ENCODE measurements around the gene GRK3.

Gene GRK3

GRCh38 chr22:25545672-25546071 lies 18.8 kb upstream of the GRK3 start:
- Histone ChIP-seq H3K4me3 (ENCODE audit: low read depth, low read length) (no peak overlapping the region), H4K8ac (ENCODE audit: low read depth, low read length) (no peak overlapping the region), H3K79me2 (ENCODE audit: control insufficient read depth, insufficient read depth, low read length, poor library complexity) (no peaks in the 10 kb centered on the region), H3K4me1 (ENCODE audit: control insufficient read depth in 1 of 2, insufficient read depth in 2 of 2, low read length in 2 of 2) (peaks cover 10 to 18% of the 10 kb centered on the region in 2 experiments), H3K27ac (ENCODE audit: low read depth, low read length) (no peak overlapping the region), H4K91ac (ENCODE audit: low read depth, low read length) (no peak overlapping the region), H4K12ac (ENCODE audit: low read depth, low read length) (no peak overlapping the region), H3K18ac (ENCODE audit: low read length) (no peak overlapping the region), H2BK120ac (ENCODE audit: insufficient read depth, low read length, poor library complexity) (no peak overlapping the region), H3K9me3 (ENCODE audit: insufficient read depth, low read depth, low read length) (no peaks in the 10 kb centered on the region), H3K14ac (ENCODE audit: low read length) (no peak overlapping the region), H2BK5ac (ENCODE audit: low read depth, low read length, poor library complexity) (no peak overlapping the region), H3K27me3 (ENCODE audit: insufficient read depth, low read length) (no peaks in the 10 kb centered on the region), H2AK5ac (ENCODE audit: low read length) (no peak overlapping the region), H3K23ac (ENCODE audit: low read length) (no peak overlapping the region), H3K9ac (ENCODE audit: low read length) (no peak overlapping the region), H3K4ac (ENCODE audit: low read depth, low read length) (no peak overlapping the region), H3K36me3 (ENCODE audit: control insufficient read depth in 1 of 2, insufficient read depth in 2 of 2, low read length in 2 of 2) (no peaks in the 10 kb centered on the region), H2AFZ (ENCODE audit: insufficient read depth, low read length, poor library complexity) (no peak overlapping the region), H3K79me1 (ENCODE audit: low read length) (no peaks in the 10 kb centered on the region), H2BK12ac (ENCODE audit: low read length) (no peak overlapping the region), H3K4me2 (ENCODE audit: low read length) (no peak overlapping the region)
- no CpG with 5 or more reads among the region's 10 CpGs for WGBS (ENCODE audit: extremely low coverage, insufficient coverage, insufficient read length)
- DNase-seq: no peak

- H4K12ac ChIP-seq (ENCODE audit: low read depth, low read length): no peak overlapping the region
- H3K4me3 ChIP-seq (ENCODE audit: low read depth, low read length): no peak overlapping the region
- WGBS (ENCODE audit: extremely low coverage, insufficient coverage, insufficient read length): no CpG with 5 or more reads among the region's 2 CpGs
- no peaks in the 10 kb centered on the region for H3K27me3 ChIP-seq (ENCODE audit: insufficient read depth, low read length)
- no peaks in the 10 kb centered on the region for H3K79me1 ChIP-seq (ENCODE audit: low read length)
- H3K4me2 ChIP-seq (ENCODE audit: low read length): no peak overlapping the region
- H3K9me3 ChIP-seq (ENCODE audit: insufficient read depth, low read depth, low read length): peaks cover 1% of the 10 kb centered on the region
- no peak overlapping the region for H2BK5ac ChIP-seq (ENCODE audit: low read depth, low read length, poor library complexity)
- H2BK120ac ChIP-seq (ENCODE audit: insufficient read depth, low read length, poor library complexity): no peak overlapping the region
- H3K27ac ChIP-seq (ENCODE audit: low read depth, low read length): no peak overlapping the region
- no peak overlapping the region for H3K9ac ChIP-seq (ENCODE audit: low read length)
- H3K4ac ChIP-seq (ENCODE audit: low read depth, low read length): no peak overlapping the region
- no peak for DNase-seq
- no peak overlapping the region for H2AK5ac ChIP-seq (ENCODE audit: low read length)
- peaks cover 10 to 17% of the 10 kb centered on the region in 2 experiments for H3K4me1 ChIP-seq (ENCODE audit: control insufficient read depth in 1 of 2, insufficient read depth in 2 of 2, low read length in 2 of 2)
- H2BK12ac ChIP-seq (ENCODE audit: low read length): no peak overlapping the region
- H4K8ac ChIP-seq (ENCODE audit: low read depth, low read length): no peak overlapping the region
- H3K18ac ChIP-seq (ENCODE audit: low read length): no peak overlapping the region
- no peak overlapping the region for H3K14ac ChIP-seq (ENCODE audit: low read length)
- H3K79me2 ChIP-seq (ENCODE audit: control insufficient read depth, insufficient read depth, low read length, poor library complexity): no peaks in the 10 kb centered on the region
- no peak overlapping the region for H4K91ac ChIP-seq (ENCODE audit: low read depth, low read length)
- H2AFZ ChIP-seq (ENCODE audit: insufficient read depth, low read length, poor library complexity): no peak overlapping the region
- no peaks in the 10 kb centered on the region for H3K36me3 ChIP-seq (ENCODE audit: control insufficient read depth in 1 of 2, insufficient read depth in 2 of 2, low read length in 2 of 2)
- H3K23ac ChIP-seq (ENCODE audit: low read length): no peak overlapping the region
Measured at GRCh38 chr22:25546242-25546641, 18.2 kb upstream of the GRK3 start.

GRCh38 chr22:25546751-25547150 lies 17.7 kb upstream of the GRK3 start:
- Histone ChIP-seq H3K79me1 (ENCODE audit: low read length) (no peaks in the 10 kb centered on the region), H3K9ac (ENCODE audit: low read length) (no peak overlapping the region), H3K9me3 (ENCODE audit: insufficient read depth, low read depth, low read length) (peaks cover 1% of the 10 kb centered on the region), H2AFZ (ENCODE audit: insufficient read depth, low read length, poor library complexity) (no peak overlapping the region), H4K8ac (ENCODE audit: low read depth, low read length) (no peak overlapping the region), H2BK120ac (ENCODE audit: insufficient read depth, low read length, poor library complexity) (no peak overlapping the region), H3K4ac (ENCODE audit: low read depth, low read length) (no peak overlapping the region), H3K79me2 (ENCODE audit: control insufficient read depth, insufficient read depth, low read length, poor library complexity) (no peaks in the 10 kb centered on the region), H3K4me3 (ENCODE audit: low read depth, low read length) (no peak overlapping the region), H3K27me3 (ENCODE audit: insufficient read depth, low read length) (no peaks in the 10 kb centered on the region), H3K36me3 (ENCODE audit: control insufficient read depth in 1 of 2, insufficient read depth in 2 of 2, low read length in 2 of 2) (no peaks in the 10 kb centered on the region), H3K27ac (ENCODE audit: low read depth, low read length) (no peak overlapping the region), H4K91ac (ENCODE audit: low read depth, low read length) (no peak overlapping the region), H2AK5ac (ENCODE audit: low read length) (no peak overlapping the region), H3K4me2 (ENCODE audit: low read length) (no peak overlapping the region), H3K23ac (ENCODE audit: low read length) (no peak overlapping the region), H3K18ac (ENCODE audit: low read length) (no peak overlapping the region), H2BK12ac (ENCODE audit: low read length) (no peak overlapping the region), H3K4me1 (ENCODE audit: control insufficient read depth in 1 of 2, insufficient read depth in 2 of 2, low read length in 2 of 2) (peaks cover 10 to 17% of the 10 kb centered on the region in 2 experiments), H4K12ac (ENCODE audit: low read depth, low read length) (no peak overlapping the region), H3K14ac (ENCODE audit: low read length) (no peak overlapping the region), H2BK5ac (ENCODE audit: low read depth, low read length, poor library complexity) (no peak overlapping the region)
- DNase-seq: peak in 1 of 2 donors; percentile 52
- WGBS (ENCODE audit: extremely low coverage, insufficient coverage, insufficient read length): no CpG with 5 or more reads among the region's 4 CpGs

- H4K8ac ChIP-seq (ENCODE audit: low read depth, low read length): no peak overlapping the region
- H4K12ac ChIP-seq (ENCODE audit: low read depth, low read length): no peak overlapping the region
- H2BK120ac ChIP-seq (ENCODE audit: insufficient read depth, low read length, poor library complexity): no peak overlapping the region
- H3K14ac ChIP-seq (ENCODE audit: low read length): no peak overlapping the region
- no peak overlapping the region for H3K18ac ChIP-seq (ENCODE audit: low read length)
- H2BK12ac ChIP-seq (ENCODE audit: low read length): no peak overlapping the region
- H3K23ac ChIP-seq (ENCODE audit: low read length): no peak overlapping the region
- H3K4ac ChIP-seq (ENCODE audit: low read depth, low read length): no peak overlapping the region
- H4K91ac ChIP-seq (ENCODE audit: low read depth, low read length): no peak overlapping the region
- peaks cover 10 to 17% of the 10 kb centered on the region in 2 experiments for H3K4me1 ChIP-seq (ENCODE audit: control insufficient read depth in 1 of 2, insufficient read depth in 2 of 2, low read length in 2 of 2)
- peak overlapping the region; percentile 28 for H3K4me2 ChIP-seq (ENCODE audit: low read length)
- WGBS (ENCODE audit: extremely low coverage, insufficient coverage, insufficient read length): no CpG with 5 or more reads among the region's 10 CpGs
- no peak overlapping the region for H2BK5ac ChIP-seq (ENCODE audit: low read depth, low read length, poor library complexity)
- no peak overlapping the region for H2AK5ac ChIP-seq (ENCODE audit: low read length)
- H3K79me2 ChIP-seq (ENCODE audit: control insufficient read depth, insufficient read depth, low read length, poor library complexity): no peaks in the 10 kb centered on the region
- H3K36me3 ChIP-seq (ENCODE audit: control insufficient read depth in 1 of 2, insufficient read depth in 2 of 2, low read length in 2 of 2): no peaks in the 10 kb centered on the region
- H3K9ac ChIP-seq (ENCODE audit: low read length): no peak overlapping the region
- H3K79me1 ChIP-seq (ENCODE audit: low read length): no peaks in the 10 kb centered on the region
- no peak overlapping the region for H3K4me3 ChIP-seq (ENCODE audit: low read depth, low read length)
- no peak overlapping the region for H2AFZ ChIP-seq (ENCODE audit: insufficient read depth, low read length, poor library complexity)
- no peaks in the 10 kb centered on the region for H3K27me3 ChIP-seq (ENCODE audit: insufficient read depth, low read length)
- peak; percentile 98 for DNase-seq
- peaks cover 1% of the 10 kb centered on the region for H3K9me3 ChIP-seq (ENCODE audit: insufficient read depth, low read depth, low read length)
- no peak overlapping the region for H3K27ac ChIP-seq (ENCODE audit: low read depth, low read length)
Measured at GRCh38 chr22:25548866-25549464, 15.5 kb upstream of the GRK3 start.

Measured in trophoblast cell (in vitro differentiated cells and primary cell).